ENCODE results near the gene KLF9. TPM values are rescaled to one million over a fixed set of nuclear protein-coding genes. Genes with fewer than 3 reads are reported as not detected.

Gene KLF9
- polyA plus RNA-seq, 4 donors: 1.3 to 33.7 (median 16.0) TPM

DNA sequence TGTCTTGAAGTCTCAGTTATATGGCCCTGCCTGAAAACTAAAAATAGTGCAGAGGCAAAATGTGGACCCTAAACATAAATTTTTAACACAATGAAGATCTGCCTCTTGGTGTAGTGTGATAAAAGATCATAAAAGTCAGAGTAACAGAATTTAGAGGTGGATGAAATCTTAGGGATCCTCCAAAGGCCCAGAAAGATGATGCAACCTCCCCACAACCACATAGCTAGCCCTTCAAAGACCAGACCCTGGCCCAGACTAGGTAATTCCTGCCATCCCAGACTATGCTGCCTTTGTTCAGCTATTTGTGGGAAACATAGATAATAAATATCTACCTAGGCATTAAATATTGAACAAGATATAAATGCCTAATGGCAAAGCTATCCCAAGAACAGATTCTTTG, 15.3 kb downstream of the KLF9 start:
- DNase-seq: no peak
- no peak overlapping the region for H3K4me3 ChIP-seq (ENCODE audit: low read depth in 1 of 3, low read length in 3 of 3)
- peaks cover 0 to 19% (median under 1%) of the 10 kb centered on the region in 3 donors for H3K4me1 ChIP-seq (ENCODE audit: control insufficient read depth in 3 of 3, insufficient read depth in 2 of 3, low read depth in 1 of 3, low read length in 2 of 3)
- H3K9me3 ChIP-seq (ENCODE audit: control insufficient read depth in 2 of 2, insufficient read depth in 1 of 2, low read depth in 1 of 2, low read length in 1 of 2): peaks cover 0 to 4% of the 10 kb centered on the region in 2 donors
- no peaks in the 10 kb centered on the region for H3K27me3 ChIP-seq (ENCODE audit: control insufficient read depth in 3 of 3, insufficient read depth in 3 of 3, low read length in 3 of 3)
- no peak for FAIRE-seq
- H3K36me3 ChIP-seq (ENCODE audit: control insufficient read depth in 3 of 3, insufficient read depth in 2 of 3, low read depth in 1 of 3, low read length in 3 of 3): no peaks in the 10 kb centered on the region
- peak overlapping the region in 1 of 3 donors; percentile 64 for H3K27ac ChIP-seq (ENCODE audit: low read depth in 1 of 3, low read length in 2 of 3)

DNA sequence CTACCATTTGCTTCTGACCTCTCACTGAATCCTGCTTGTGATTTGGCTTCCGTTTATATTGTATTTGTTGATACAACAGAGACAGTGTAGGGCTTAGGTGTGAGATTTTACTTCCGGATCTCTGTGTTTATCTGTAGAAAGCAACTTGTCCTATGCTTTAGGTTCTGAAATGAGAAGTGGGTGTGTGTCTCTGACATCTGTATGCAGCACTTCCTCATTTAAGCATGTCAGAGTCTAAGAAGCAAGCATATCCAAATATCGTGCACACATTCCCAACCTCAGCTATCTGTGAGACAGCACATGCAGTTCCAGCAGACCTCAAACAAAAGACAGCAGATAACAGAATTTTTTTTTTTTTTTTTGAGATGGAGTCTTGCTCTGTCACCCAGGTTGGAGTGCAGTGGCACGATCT, 16.3 kb downstream of the KLF9 start:
- FAIRE-seq: no peak
- no peak overlapping the region for H3K27ac ChIP-seq (ENCODE audit: low read depth in 1 of 3, low read length in 2 of 3)
- no peaks in the 10 kb centered on the region for H3K36me3 ChIP-seq (ENCODE audit: control insufficient read depth in 3 of 3, insufficient read depth in 2 of 3, low read depth in 1 of 3, low read length in 3 of 3)
- no peaks in the 10 kb centered on the region for H3K9me3 ChIP-seq (ENCODE audit: control insufficient read depth in 2 of 2, insufficient read depth in 1 of 2, low read depth in 1 of 2, low read length in 1 of 2)
- H3K4me3 ChIP-seq (ENCODE audit: low read depth in 1 of 3, low read length in 3 of 3): no peak overlapping the region
- 24 to 30% (median 29%) methylated on average over 4 of the region's 4 CpGs for WGBS, 3 donors
- no peaks in the 10 kb centered on the region for H3K27me3 ChIP-seq (ENCODE audit: control insufficient read depth in 3 of 3, insufficient read depth in 3 of 3, low read length in 3 of 3)
- peak in 1 of 2 donors; percentile 64 for DNase-seq
- H3K4me1 ChIP-seq (ENCODE audit: control insufficient read depth in 3 of 3, insufficient read depth in 2 of 3, low read depth in 1 of 3, low read length in 2 of 3): peaks cover 0 to 15% (median 0%) of the 10 kb centered on the region in 3 donors

DNA sequence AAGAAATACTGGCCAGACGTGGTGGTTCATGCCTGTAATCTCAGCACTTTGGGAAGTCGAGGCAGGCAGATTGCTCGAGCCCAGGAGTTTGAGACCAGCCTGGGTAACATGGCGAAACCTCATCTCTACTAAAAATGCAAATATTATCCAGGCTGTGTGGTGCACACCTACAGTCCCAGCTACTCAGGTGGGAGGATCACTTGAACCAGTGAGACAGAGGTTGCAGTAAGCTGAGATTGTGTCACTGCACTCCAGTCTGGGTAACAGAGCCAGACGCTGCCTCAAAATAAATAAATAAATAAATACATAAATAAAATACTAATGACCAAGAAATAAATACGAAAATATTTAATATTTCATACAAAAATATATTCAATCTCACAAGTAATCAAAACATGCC, 18.8 kb downstream of the KLF9 start:
- FAIRE-seq (no peak), DNase-seq (no peak)
- Histone ChIP-seq H3K27me3 (ENCODE audit: control insufficient read depth in 3 of 3, insufficient read depth in 3 of 3, low read length in 3 of 3) (peaks cover 0 to 2% (median 0%) of the 10 kb centered on the region in 3 donors), H3K27ac (ENCODE audit: low read depth in 1 of 3, low read length in 2 of 3) (no peak overlapping the region), H3K4me1 (ENCODE audit: control insufficient read depth in 3 of 3, insufficient read depth in 2 of 3, low read depth in 1 of 3, low read length in 2 of 3) (peaks cover 0 to 13% (median 0%) of the 10 kb centered on the region in 3 donors), H3K36me3 (ENCODE audit: control insufficient read depth in 3 of 3, insufficient read depth in 2 of 3, low read depth in 1 of 3, low read length in 3 of 3) (no peaks in the 10 kb centered on the region), H3K9me3 (ENCODE audit: control insufficient read depth in 2 of 2, insufficient read depth in 1 of 2, low read depth in 1 of 2, low read length in 1 of 2) (no peaks in the 10 kb centered on the region), H3K4me3 (ENCODE audit: low read depth in 1 of 3, low read length in 3 of 3) (no peak overlapping the region)
- 82 to 88% (median 84%) methylated on average over 6 of the region's 6 CpGs for WGBS, 3 donors

DNA sequence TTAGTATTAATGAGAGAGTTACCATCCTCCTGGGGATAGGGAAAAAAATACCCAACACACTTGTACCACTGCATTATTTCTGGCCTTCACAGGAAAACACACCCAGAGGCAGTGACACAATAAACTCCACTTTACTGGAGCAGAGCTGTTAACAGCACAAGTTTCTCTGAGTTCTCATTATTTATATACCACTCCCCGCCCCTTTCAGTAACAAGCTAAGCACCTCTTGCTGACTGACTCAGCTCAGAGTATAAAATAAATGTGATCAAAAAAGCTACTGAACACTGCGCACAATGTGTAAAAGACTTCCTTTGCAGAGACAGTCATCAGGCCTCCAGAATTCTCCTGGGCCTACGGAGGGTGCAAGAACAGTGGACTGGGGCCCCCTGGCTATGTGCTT, 21.6 kb downstream of the KLF9 start:
- H3K27ac ChIP-seq (ENCODE audit: low read depth in 1 of 3, low read length in 2 of 3): no peak overlapping the region
- DNase-seq (no peak), FAIRE-seq (no peak)
- H3K27me3 ChIP-seq (ENCODE audit: control insufficient read depth in 3 of 3, insufficient read depth in 3 of 3, low read length in 3 of 3): peaks cover 0 to 2% (median 0%) of the 10 kb centered on the region in 3 donors
- H3K4me1 ChIP-seq (ENCODE audit: control insufficient read depth in 3 of 3, insufficient read depth in 2 of 3, low read depth in 1 of 3, low read length in 2 of 3): peaks cover 0 to 14% (median 0%) of the 10 kb centered on the region in 3 donors
- no peak overlapping the region for H3K4me3 ChIP-seq (ENCODE audit: low read depth in 1 of 3, low read length in 3 of 3)
- 68 to 90% (median 86%) methylated on average over 3 of the region's 3 CpGs for WGBS, 3 donors
- H3K36me3 ChIP-seq (ENCODE audit: control insufficient read depth in 3 of 3, insufficient read depth in 2 of 3, low read depth in 1 of 3, low read length in 3 of 3): no peaks in the 10 kb centered on the region
- H3K9me3 ChIP-seq (ENCODE audit: control insufficient read depth in 2 of 2, insufficient read depth in 1 of 2, low read depth in 1 of 2, low read length in 1 of 2): no peaks in the 10 kb centered on the region

DNA sequence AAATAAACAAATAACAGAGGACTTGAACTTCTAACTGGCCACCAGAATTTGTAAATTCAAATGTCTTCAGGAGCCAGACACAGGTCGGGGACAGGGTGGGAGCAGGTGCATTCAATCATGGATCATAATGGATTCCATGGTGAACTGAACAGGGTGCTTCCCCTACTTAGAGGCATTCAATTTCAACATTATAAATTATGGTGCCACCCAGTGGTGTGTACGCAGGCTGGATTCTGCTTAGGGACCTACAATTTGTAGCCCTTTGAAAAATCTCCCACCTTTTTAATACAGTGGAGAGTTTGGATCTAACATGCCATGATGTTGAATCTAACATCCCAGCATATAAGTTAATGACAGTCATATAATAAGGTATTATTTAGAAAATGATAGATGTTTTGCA, 22.3 kb downstream of the KLF9 start:
- no peak for FAIRE-seq
- H3K4me1 ChIP-seq (ENCODE audit: control insufficient read depth in 3 of 3, insufficient read depth in 2 of 3, low read depth in 1 of 3, low read length in 2 of 3): peaks cover 0 to 14% (median 0%) of the 10 kb centered on the region in 3 donors
- H3K4me3 ChIP-seq (ENCODE audit: low read depth in 1 of 3, low read length in 3 of 3): no peak overlapping the region
- no peak for DNase-seq
- H3K9me3 ChIP-seq (ENCODE audit: control insufficient read depth in 2 of 2, insufficient read depth in 1 of 2, low read depth in 1 of 2, low read length in 1 of 2): no peaks in the 10 kb centered on the region
- H3K36me3 ChIP-seq (ENCODE audit: control insufficient read depth in 3 of 3, insufficient read depth in 2 of 3, low read depth in 1 of 3, low read length in 3 of 3): peaks cover 0 to 4% (median 0%) of the 10 kb centered on the region in 3 donors
- 71 to 82% (median 75%) methylated on average over 2 of the region's 2 CpGs for WGBS, 3 donors
- H3K27me3 ChIP-seq (ENCODE audit: control insufficient read depth in 3 of 3, insufficient read depth in 3 of 3, low read length in 3 of 3): peaks cover 0 to 2% (median 0%) of the 10 kb centered on the region in 3 donors
- no peak overlapping the region for H3K27ac ChIP-seq (ENCODE audit: low read depth in 1 of 3, low read length in 2 of 3)

DNA sequence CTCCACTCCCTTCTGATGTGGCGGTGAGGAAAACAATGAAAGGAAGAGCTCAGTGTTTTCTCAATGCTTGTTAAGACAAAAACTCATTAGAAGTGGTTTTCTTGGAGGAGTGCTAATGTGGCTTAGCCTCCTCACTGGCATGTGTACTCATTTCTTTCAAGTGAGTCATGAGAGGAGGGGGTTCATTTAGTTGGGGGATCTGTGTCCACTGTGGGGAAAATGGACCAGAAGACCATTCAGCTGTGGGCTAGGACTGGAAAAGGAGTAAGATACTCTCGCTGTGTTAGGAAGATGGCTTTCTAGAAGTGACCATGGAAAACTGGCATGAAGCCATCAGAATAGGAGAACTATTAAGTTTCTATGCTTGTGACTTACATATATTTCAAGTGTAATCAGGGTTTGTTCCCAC, 23.5 kb downstream of the KLF9 start:
- Histone ChIP-seq H3K4me3 (ENCODE audit: low read depth in 1 of 3, low read length in 3 of 3) (no peak overlapping the region), H3K4me1 (ENCODE audit: control insufficient read depth in 3 of 3, insufficient read depth in 2 of 3, low read depth in 1 of 3, low read length in 2 of 3) (peaks cover 0 to 14% (median 0%) of the 10 kb centered on the region in 3 donors), H3K27me3 (ENCODE audit: control insufficient read depth in 3 of 3, insufficient read depth in 3 of 3, low read length in 3 of 3) (peaks cover 0 to 2% (median 0%) of the 10 kb centered on the region in 3 donors), H3K9me3 (ENCODE audit: control insufficient read depth in 2 of 2, insufficient read depth in 1 of 2, low read depth in 1 of 2, low read length in 1 of 2) (no peaks in the 10 kb centered on the region), H3K36me3 (ENCODE audit: control insufficient read depth in 3 of 3, insufficient read depth in 2 of 3, low read depth in 1 of 3, low read length in 3 of 3) (peaks cover 0 to 9% (median 0%) of the 10 kb centered on the region in 3 donors), H3K27ac (ENCODE audit: low read depth in 1 of 3, low read length in 2 of 3) (peak overlapping the region in 1 of 3 donors; percentile 43)
- 73 to 95% (median 91%) methylated on average over 2 of the region's 2 CpGs for WGBS, 3 donors
- FAIRE-seq (no peak), DNase-seq (no peak)

DNA sequence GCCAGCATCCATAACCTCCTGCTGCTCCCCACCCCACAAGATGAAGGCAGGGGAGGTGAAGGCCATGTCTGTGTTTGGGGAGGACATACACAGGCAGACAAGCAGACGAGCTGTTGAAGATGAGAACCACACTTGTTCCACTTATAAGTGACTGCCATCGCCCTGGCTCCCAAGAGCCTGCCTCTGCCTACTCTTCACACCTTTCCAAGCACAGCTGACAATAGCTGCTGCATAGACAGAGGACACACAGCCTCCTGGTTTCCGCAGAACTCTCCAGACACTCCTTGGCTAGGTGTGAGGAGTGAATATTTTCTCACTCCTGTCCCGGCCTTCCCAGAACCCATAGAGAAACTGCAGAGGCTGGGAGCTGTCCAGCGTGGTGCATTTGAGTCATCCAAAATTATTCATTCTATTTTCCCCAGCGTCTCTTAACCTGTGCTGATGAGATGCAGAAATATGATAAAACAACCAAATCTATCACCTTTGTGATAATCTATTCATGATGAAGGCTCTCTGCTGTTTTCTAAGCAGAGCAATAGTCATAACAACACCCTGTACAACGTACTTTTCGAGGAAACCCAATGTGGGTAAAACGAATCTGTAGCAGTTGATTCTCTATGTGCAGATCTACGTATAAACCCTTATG, 24.7 kb downstream of the KLF9 start:
- DNase-seq: no peak
- Histone ChIP-seq H3K27ac (ENCODE audit: low read depth in 1 of 3, low read length in 2 of 3) (no peak overlapping the region), H3K4me3 (ENCODE audit: low read depth in 1 of 3, low read length in 3 of 3) (no peak overlapping the region), H3K27me3 (ENCODE audit: control insufficient read depth in 3 of 3, insufficient read depth in 3 of 3, low read length in 3 of 3) (peaks cover 0 to 2% (median 0%) of the 10 kb centered on the region in 3 donors), H3K9me3 (ENCODE audit: control insufficient read depth in 2 of 2, insufficient read depth in 1 of 2, low read depth in 1 of 2, low read length in 1 of 2) (no peaks in the 10 kb centered on the region), H3K36me3 (ENCODE audit: control insufficient read depth in 3 of 3, insufficient read depth in 2 of 3, low read depth in 1 of 3, low read length in 3 of 3) (peaks cover 0 to 13% (median 0%) of the 10 kb centered on the region in 3 donors), H3K4me1 (ENCODE audit: control insufficient read depth in 3 of 3, insufficient read depth in 2 of 3, low read depth in 1 of 3, low read length in 2 of 3) (peaks cover 0 to 14% (median 0%) of the 10 kb centered on the region in 3 donors)
- 64 to 68% (median 67%) methylated on average over 10 of the region's 10 CpGs for WGBS, 3 donors
- no peak for FAIRE-seq

DNA sequence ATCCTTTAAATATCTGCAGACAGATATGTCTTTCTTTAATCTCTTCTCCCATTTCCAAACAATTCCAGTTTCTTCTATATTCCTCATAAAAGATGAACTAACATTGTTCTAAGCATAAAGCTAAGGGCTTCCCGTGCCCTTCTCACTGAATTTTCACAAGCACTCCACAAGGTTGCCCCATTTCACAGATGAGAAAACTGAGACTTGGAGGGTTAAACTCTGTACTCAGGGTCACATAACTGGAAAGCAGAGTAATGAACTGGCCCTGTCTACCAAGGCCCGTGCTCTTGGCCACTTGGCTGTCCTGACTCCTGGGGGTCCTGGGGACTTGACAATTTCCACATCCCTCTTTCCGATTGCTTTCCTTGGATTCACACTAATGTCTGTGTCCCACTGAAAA, 25.3 kb downstream of the KLF9 start:
- DNase-seq: no peak
- Histone ChIP-seq H3K4me1 (ENCODE audit: control insufficient read depth in 3 of 3, insufficient read depth in 2 of 3, low read depth in 1 of 3, low read length in 2 of 3) (peaks cover 0 to 14% (median 0%) of the 10 kb centered on the region in 3 donors), H3K36me3 (ENCODE audit: control insufficient read depth in 3 of 3, insufficient read depth in 2 of 3, low read depth in 1 of 3, low read length in 3 of 3) (peaks cover 0 to 13% (median 0%) of the 10 kb centered on the region in 3 donors), H3K9me3 (ENCODE audit: control insufficient read depth in 2 of 2, insufficient read depth in 1 of 2, low read depth in 1 of 2, low read length in 1 of 2) (no peaks in the 10 kb centered on the region), H3K27ac (ENCODE audit: low read depth in 1 of 3, low read length in 2 of 3) (no peak overlapping the region), H3K4me3 (ENCODE audit: low read depth in 1 of 3, low read length in 3 of 3) (no peak overlapping the region), H3K27me3 (ENCODE audit: control insufficient read depth in 3 of 3, insufficient read depth in 3 of 3, low read length in 3 of 3) (peaks cover 0 to 2% (median 0%) of the 10 kb centered on the region in 3 donors)
- no peak for FAIRE-seq
- WGBS, 3 donors: 79 to 97% (median 79%) methylated on average over 3 of the region's 3 CpGs
